ENCODE results near the gene CHTF8. TPM values are rescaled to one million over a fixed set of nuclear protein-coding genes. Genes with fewer than 3 reads are reported as not detected.

CHTF8 gene
- total and polyA plus RNA-seq, 10 donors, result 46.9 to 125 (median 88.5) TPM

GRCh38 chr16:69169051-69169450 is 36.7 kb upstream of the CHTF8 start:
- H3K4me1 ChIP-seq, result peaks cover 7 to 54% (median 37%) of the 10 kb centered on the region in 6 donors
- no peak for TF ChIP-seq CTCF (IDR thresholded peaks at IDR 0.05 in 8 of 11, conservative IDR thresholded peaks at IDR 0.05 in 3 of 11)
- TF ChIP-seq POLR2AphosphoS5 (IDR thresholded peaks at IDR 0.05), result no peak
- no peak for TF ChIP-seq POLR2A (IDR thresholded peaks at IDR 0.05)
- H3K36me3 ChIP-seq, result peaks cover 0 to 65% (median 36%) of the 10 kb centered on the region in 6 donors
- no peak overlapping the region for H3K4me3 ChIP-seq
- no peaks in the 10 kb centered on the region for H3K9me3 ChIP-seq
- no peaks in the 10 kb centered on the region for H3K27me3 ChIP-seq (replicated peaks in 1 of 7)
- intact Hi-C loops (cut with DNase I; ENCODE audit: low total_unique reads), result no loop called here
- DNase-seq, result no peak
- H3K27ac ChIP-seq, result no peak overlapping the region
- WGBS, 5 donors, result 93 to 98% (median 96%) methylated on average over 4 of the region's 4 CpGs

GRCh38 chr16:69166946-69167930 is 34.9 kb upstream of the CHTF8 start:
- TF ChIP-seq POLR2A (IDR thresholded peaks at IDR 0.05) (no peak), CTCF (IDR thresholded peaks at IDR 0.05 in 8 of 11, conservative IDR thresholded peaks at IDR 0.05 in 3 of 11) (no peak), POLR2AphosphoS5 (IDR thresholded peaks at IDR 0.05) (no peak)
- Histone ChIP-seq H3K4me1 (peaks cover 7 to 38% (median 23%) of the 10 kb centered on the region in 6 donors), H3K27me3 (replicated peaks in 1 of 7) (no peaks in the 10 kb centered on the region), H3K36me3 (peaks cover 0 to 82% (median 47%) of the 10 kb centered on the region in 6 donors), H3K4me3 (no peak overlapping the region), H3K9me3 (no peaks in the 10 kb centered on the region), H3K27ac (no peak overlapping the region)
- no peak for DNase-seq
- 85 to 94% (median 91%) methylated on average over 7 of the region's 7 CpGs for WGBS, 5 donors
- intact Hi-C loops (cut with DNase I; ENCODE audit: low total_unique reads), result no loop called here

DNA sequence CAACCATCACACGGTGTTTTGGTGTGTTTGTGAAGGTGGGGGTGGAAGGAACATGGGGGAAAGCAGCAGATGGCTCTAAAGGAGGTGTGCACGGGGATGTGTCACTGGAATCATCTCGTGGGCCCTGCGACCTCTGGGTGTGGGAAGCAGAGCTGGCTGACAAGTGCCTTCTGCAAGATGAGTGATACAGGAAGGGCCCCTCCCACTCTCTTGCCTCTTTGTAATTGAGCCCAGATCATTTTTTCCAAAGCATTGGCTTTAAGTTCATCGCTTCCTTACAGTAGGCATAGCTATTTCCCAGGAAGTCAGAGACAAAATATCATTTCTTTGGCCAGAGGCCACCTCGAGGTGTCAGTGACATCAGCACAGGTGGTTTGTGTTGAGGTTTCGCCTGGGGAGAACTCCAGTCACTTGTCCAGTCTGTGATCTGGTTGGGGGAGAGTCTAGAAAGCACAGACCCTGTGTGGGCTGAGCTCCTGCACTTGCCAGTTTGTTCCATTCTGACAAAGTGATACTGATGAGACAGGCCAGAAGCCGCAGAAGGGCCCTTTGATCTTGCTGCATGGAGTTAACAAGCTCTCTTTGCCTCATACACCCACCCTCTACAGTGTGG is 33.9 kb upstream of the CHTF8 start:
- no peak for TF ChIP-seq CTCF (IDR thresholded peaks at IDR 0.05 in 8 of 11, conservative IDR thresholded peaks at IDR 0.05 in 3 of 11)
- no peak for TF ChIP-seq POLR2AphosphoS5 (IDR thresholded peaks at IDR 0.05)
- TF ChIP-seq POLR2A (IDR thresholded peaks at IDR 0.05), result no peak
- Histone ChIP-seq H3K36me3 (peaks cover 0 to 91% (median 53%) of the 10 kb centered on the region in 6 donors), H3K27ac (peak overlapping the region in 3 of 8 donors; percentile 11 to 33 (median 19)), H3K4me3 (no peak overlapping the region), H3K9me3 (no peaks in the 10 kb centered on the region), H3K4me1 (peaks cover 7 to 29% (median 16%) of the 10 kb centered on the region in 6 donors), H3K27me3 (replicated peaks in 1 of 7) (no peaks in the 10 kb centered on the region)
- WGBS, 5 donors, result 53 to 73% (median 63%) methylated on average over 8 of the region's 8 CpGs
- intact Hi-C loops (cut with DNase I; ENCODE audit: low total_unique reads), result no loop called here
- peak; percentile 51 for DNase-seq

DNA sequence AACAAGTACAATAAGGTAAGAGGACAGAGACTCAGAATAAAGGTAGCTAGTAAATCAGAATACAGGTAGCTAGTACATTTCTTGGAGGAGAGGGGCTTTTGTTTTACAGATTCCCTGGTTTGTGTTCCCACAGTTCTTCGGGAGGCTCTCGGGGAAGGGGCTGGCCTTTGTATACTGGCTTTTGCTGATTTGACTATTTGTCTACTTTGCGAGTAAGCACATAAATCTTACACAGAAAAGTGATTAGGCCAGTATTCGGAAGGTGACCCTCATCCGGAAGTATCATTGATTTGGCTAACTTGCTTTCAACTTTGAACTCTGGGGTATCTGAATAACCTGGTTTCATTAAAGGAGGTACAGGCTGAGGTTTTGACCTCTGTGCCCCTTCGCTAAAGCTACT is 33.2 kb upstream of the CHTF8 start:
- no peak for DNase-seq
- Histone ChIP-seq H3K4me3 (no peak overlapping the region), H3K4me1 (peaks cover 1 to 21% (median 10%) of the 10 kb centered on the region in 6 donors), H3K9me3 (no peaks in the 10 kb centered on the region), H3K27ac (peak overlapping the region in 1 of 8 donors; percentile 33), H3K27me3 (replicated peaks in 1 of 7) (no peaks in the 10 kb centered on the region), H3K36me3 (peaks cover 3 to 99% (median 60%) of the 10 kb centered on the region in 6 donors)
- 92 to 97% (median 94%) methylated on average over 6 of the region's 6 CpGs for WGBS, 5 donors
- intact Hi-C loops (cut with DNase I; ENCODE audit: low total_unique reads), result no loop called here
- TF ChIP-seq POLR2AphosphoS5 (IDR thresholded peaks at IDR 0.05) (no peak), CTCF (IDR thresholded peaks at IDR 0.05 in 8 of 11, conservative IDR thresholded peaks at IDR 0.05 in 3 of 11) (no peak), POLR2A (IDR thresholded peaks at IDR 0.05) (no peak)
